Parathyroid adenoma (tissue), 2 donors: ENCODE measurements around the gene TLE2.
"Not testable (repeated sequence)": the region's sequence is repeated elsewhere in the genome, so short reads cannot be mapped to it uniquely, and the experiment has no call there.

ENCODE experiments used
- H2AFZ ChIP-seq: fragments of 300-600 bp; sonication (generic); one replicate; pipeline ENCODE4 v1.7.0; 2017; ENCODE audit warnings: antibody characterized with exemption, mild to moderate bottlenecking
- H3K27ac ChIP-seq: fragments of 300-600 bp; sonication (generic); one replicate; pipeline ENCODE4 v1.7.0; 2017
- H3K27me3 ChIP-seq: fragments of 300-600 bp; sonication (generic); one replicate; pipeline ENCODE4 v1.7.0; 2017; ENCODE audit warnings: low read length; ENCODE audit not compliant: control insufficient read depth, insufficient read depth
- H3K36me3 ChIP-seq: fragments of 300-600 bp; sonication (generic); one replicate; pipeline ENCODE4 v1.7.0; 2017; ENCODE audit warnings: low read length; ENCODE audit not compliant: control insufficient read depth, insufficient read depth
- H3K4me1 ChIP-seq: fragments of 300-600 bp; sonication (generic); one replicate; pipeline ENCODE4 v1.7.0; 2017; ENCODE audit warnings: control low read depth
- H3K4me2 ChIP-seq: fragments of 300-600 bp; sonication (generic); one replicate; pipeline ENCODE4 v1.7.0; 2017; ENCODE audit warnings: low read length
- H3K4me3 ChIP-seq: fragments of 300-600 bp; sonication (generic); one replicate; pipeline ENCODE4 v1.7.0; 2017; ENCODE audit warnings: low read depth, low read length
- H3K79me2 ChIP-seq: fragments of 300-600 bp; sonication (generic); one replicate; pipeline ENCODE4 v1.7.0; 2017; ENCODE audit warnings: control low read depth
- H3K9ac ChIP-seq: fragments of 300-600 bp; sonication (generic); one replicate; pipeline ENCODE4 v1.7.0; 2017; ENCODE audit warnings: mild to moderate bottlenecking
- H3K9me3 ChIP-seq: fragments of 300-600 bp; sonication (generic); one replicate; pipeline ENCODE4 v1.7.0; 2017; ENCODE audit warnings: low read length; ENCODE audit not compliant: control insufficient read depth
- CTCF ChIP-seq: fragments of 300-600 bp; sonication (generic); IDR thresholded peaks from one replicate; pipeline ENCODE4 v1.7.0; 2017; ENCODE audit warnings: antibody characterized with exemption, mild to moderate bottlenecking
- donor health status: primary hyperparathyroidism.

The TLE2 gene

GRCh38 chr19:2998642-2999041, 30.4 kb downstream of the TLE2 start:
- Histone ChIP-seq H3K27me3 (no peaks in the 10 kb centered on the region), H3K9me3 (no peaks in the 10 kb centered on the region), H3K9ac (no peak overlapping the region), H3K4me3 (no peak overlapping the region), H3K4me2 (no peak overlapping the region), H3K27ac (no peak overlapping the region), H3K79me2 (no peaks in the 10 kb centered on the region), H2AFZ (no peak overlapping the region), H3K4me1 (no peaks in the 10 kb centered on the region), H3K36me3 (no peaks in the 10 kb centered on the region)
- TF ChIP-seq CTCF: no peak

- Histone ChIP-seq H3K4me1 (no peaks in the 10 kb centered on the region), H3K9ac (no peak overlapping the region), H3K4me3 (no peak overlapping the region), H3K27me3 (no peaks in the 10 kb centered on the region), H2AFZ (no peak overlapping the region), H3K27ac (no peak overlapping the region), H3K9me3 (no peaks in the 10 kb centered on the region), H3K79me2 (no peaks in the 10 kb centered on the region), H3K36me3 (no peaks in the 10 kb centered on the region), H3K4me2 (no peak overlapping the region)
- TF ChIP-seq CTCF: no peak
Measured at GRCh38 chr19:2997720-2998119, 31.4 kb downstream of the TLE2 start.

GRCh38 chr19:2994588-2995131, 34.4 kb downstream of the TLE2 start:
- Histone ChIP-seq H3K36me3 (no peaks in the 10 kb centered on the region), H3K9me3 (no peaks in the 10 kb centered on the region), H3K27me3 (no peaks in the 10 kb centered on the region), H3K4me3 (no peak overlapping the region), H3K9ac (no peak overlapping the region), H2AFZ (no peak overlapping the region), H3K4me1 (no peaks in the 10 kb centered on the region), H3K27ac (no peak overlapping the region), H3K79me2 (no peaks in the 10 kb centered on the region), H3K4me2 (no peak overlapping the region)
- TF ChIP-seq CTCF: no peak

- no peaks in the 10 kb centered on the region for H3K79me2 ChIP-seq
- no peak overlapping the region for H3K9ac ChIP-seq
- no peaks in the 10 kb centered on the region for H3K9me3 ChIP-seq
- no peak for TF ChIP-seq CTCF
- H3K4me2 ChIP-seq: no peak overlapping the region
- no peak overlapping the region for H2AFZ ChIP-seq
- no peak overlapping the region for H3K4me3 ChIP-seq
- H3K36me3 ChIP-seq: no peaks in the 10 kb centered on the region
- H3K27me3 ChIP-seq: no peaks in the 10 kb centered on the region
- no peaks in the 10 kb centered on the region for H3K4me1 ChIP-seq
- no peak overlapping the region for H3K27ac ChIP-seq
Measured at GRCh38 chr19:2993579-2993978, 35.5 kb downstream of the TLE2 start.

GRCh38 chr19:2992958-2993357, 36.1 kb downstream of the TLE2 start:
- no peak overlapping the region for H3K9ac ChIP-seq
- no peak overlapping the region for H2AFZ ChIP-seq
- H3K27me3 ChIP-seq: no peaks in the 10 kb centered on the region
- H3K4me3 ChIP-seq: no peak overlapping the region
- H3K4me1 ChIP-seq: no peaks in the 10 kb centered on the region
- H3K36me3 ChIP-seq: no peaks in the 10 kb centered on the region
- H3K4me2 ChIP-seq: no peak overlapping the region
- no peak for TF ChIP-seq CTCF
- H3K79me2 ChIP-seq: no peaks in the 10 kb centered on the region
- no peak overlapping the region for H3K27ac ChIP-seq
- H3K9me3 ChIP-seq: no peaks in the 10 kb centered on the region

GRCh38 chr19:2992333-2992732, 36.7 kb downstream of the TLE2 start:
- H3K27ac ChIP-seq, H3K27me3 ChIP-seq, H3K4me2 ChIP-seq, H3K4me3 ChIP-seq, H3K9ac ChIP-seq, H3K36me3 ChIP-seq, H3K79me2 ChIP-seq, H3K4me1 ChIP-seq, H2AFZ ChIP-seq, H3K9me3 ChIP-seq: not testable (repeated sequence)
